Erythroblast (primary cell): Measurements from ENCODE around the gene METTL23.
"Not testable (repeated sequence)": the region's sequence is repeated elsewhere in the genome, so short reads cannot be mapped to it uniquely, and the experiment has no call there.

Experiments
- DNase-seq, 2 experiments: peaks; one replicate each; lab custom pipeline; 2025; lab: John Stamatoyannopoulos, UW
- GATA1 ChIP-seq: IDR thresholded peaks from 2 replicates; pipeline ENCODE4 v1.6.1; 2011; ENCODE audit warnings: low read depth, mild to moderate bottlenecking, control low read depth, low read length, moderate library complexity
- POLR2A ChIP-seq: IDR thresholded peaks from 2 replicates; pipeline ENCODE4 v1.6.1; 2011; ENCODE audit warnings: mild to moderate bottlenecking, low read length

The METTL23 gene

DNA sequence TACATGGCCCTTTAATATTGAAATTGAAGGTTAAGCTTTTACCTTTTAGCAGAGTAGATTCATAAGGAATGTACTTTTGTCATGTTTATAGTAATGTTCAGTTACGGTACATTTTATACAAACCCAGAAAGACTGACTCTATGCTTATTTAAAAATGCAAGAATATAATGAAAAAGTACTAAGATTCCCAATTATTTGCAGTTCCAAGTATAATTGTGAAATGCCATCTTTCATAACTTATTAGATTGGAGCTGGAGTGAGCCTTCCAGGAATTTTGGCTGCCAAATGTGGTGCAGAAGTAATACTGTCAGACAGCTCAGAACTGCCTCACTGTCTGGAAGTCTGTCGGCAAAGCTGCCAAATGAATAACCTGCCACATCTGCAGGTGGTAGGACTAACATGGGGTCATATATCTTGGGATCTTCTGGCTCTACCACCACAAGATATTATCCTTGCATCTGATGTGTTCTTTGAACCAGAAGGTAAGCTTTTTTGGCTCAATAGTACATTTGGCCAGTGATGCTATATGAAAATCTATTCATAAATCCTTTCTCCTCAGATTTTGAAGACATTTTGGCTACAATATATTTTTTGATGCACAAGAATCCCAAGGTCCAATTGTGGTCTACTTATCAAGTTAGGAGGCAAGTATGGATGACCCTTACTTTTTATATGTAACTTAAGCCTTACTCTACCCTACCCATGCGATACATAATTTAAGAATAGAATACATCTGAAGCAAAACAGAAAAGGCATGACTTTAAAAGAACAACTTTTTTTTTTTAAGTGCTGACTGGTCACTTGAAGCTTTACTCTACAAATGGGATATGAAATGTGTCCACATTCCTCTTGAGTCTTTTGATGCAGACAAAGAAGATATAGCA lies 6.3 kb downstream of the METTL23 start:
- peak in 1 of 2 experiments; percentile 42 for DNase-seq
- TF ChIP-seq POLR2A: peak; percentile 47
- TF ChIP-seq GATA1: no peak

DNA sequence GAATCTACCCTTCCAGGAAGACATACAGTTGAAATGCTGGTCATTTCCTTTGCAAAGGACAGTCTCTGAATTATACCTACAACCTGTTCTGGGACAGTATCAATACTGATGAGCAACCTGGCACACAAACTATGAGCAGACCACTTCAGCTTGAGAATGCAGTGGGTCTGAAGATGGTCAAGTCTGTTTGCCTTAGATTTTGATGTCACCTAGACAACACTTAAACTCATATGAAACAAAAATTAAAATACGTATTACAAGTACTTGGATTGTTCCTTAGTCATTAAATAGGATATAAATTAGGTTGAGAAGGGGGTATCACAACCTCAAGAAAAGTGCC lies 6.9 kb downstream of the METTL23 start:
- TF ChIP-seq POLR2A (no peak), GATA1 (no peak)
- no peak for DNase-seq

DNA sequence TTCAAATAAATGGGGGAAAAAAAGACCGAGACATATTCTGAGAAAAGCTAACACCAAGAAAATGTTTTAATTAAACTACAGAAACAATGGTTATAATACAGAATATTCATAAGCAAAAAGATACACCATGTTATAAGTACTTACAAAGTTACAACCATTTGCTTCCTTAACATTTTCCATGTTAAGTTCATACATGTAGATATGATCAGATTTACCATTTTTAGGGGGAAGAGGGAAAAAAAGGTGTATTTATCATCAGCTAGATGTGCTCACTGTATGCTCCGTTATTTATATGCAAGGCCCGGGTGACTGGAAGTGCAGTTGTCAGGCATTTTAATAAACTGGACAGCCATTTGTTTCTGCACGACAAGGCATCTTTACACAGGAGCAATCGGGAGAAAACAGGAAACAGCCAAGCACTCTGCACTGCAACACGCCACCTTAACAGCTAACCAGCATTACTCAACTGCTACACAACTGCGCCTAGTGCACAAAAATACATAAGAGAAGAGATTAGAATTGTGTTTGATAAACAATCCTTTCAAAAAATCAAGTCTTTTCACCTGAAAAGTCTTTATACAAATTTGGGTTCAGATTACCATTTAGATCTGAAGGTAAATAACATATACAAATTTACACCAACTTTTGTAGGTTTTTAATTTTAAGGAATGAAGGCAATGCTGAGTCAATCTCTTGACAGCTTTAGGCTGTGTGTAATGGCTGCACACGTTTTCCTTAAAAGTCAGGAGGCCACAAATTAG lies 7.6 kb downstream of the METTL23 start:
- DNase-seq: peak; percentile 39 to 46
- no peak for TF ChIP-seq POLR2A
- no peak for TF ChIP-seq GATA1

DNA sequence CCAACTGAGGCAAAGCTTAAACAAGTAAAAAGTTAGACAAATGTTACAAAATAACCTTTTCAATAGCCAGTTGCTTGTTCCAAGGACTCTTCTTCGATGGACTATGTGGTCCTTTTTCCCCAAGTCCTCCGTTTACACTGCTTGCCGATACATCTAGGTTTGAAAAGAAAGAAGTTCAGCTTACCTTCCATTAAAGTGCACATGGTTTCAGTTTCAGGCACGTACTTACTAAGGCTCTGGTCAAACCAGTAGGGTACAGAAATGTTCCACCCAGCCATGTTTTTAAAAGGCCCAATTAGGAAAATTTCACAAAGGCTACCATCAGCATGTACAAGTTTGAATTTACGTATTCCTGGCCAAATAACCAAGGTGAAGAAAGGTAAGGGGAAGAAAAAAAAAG lies 8.4 kb downstream of the METTL23 start:
- TF ChIP-seq GATA1: no peak
- no peak for TF ChIP-seq POLR2A
- DNase-seq: peak; percentile 62 to 68

DNA sequence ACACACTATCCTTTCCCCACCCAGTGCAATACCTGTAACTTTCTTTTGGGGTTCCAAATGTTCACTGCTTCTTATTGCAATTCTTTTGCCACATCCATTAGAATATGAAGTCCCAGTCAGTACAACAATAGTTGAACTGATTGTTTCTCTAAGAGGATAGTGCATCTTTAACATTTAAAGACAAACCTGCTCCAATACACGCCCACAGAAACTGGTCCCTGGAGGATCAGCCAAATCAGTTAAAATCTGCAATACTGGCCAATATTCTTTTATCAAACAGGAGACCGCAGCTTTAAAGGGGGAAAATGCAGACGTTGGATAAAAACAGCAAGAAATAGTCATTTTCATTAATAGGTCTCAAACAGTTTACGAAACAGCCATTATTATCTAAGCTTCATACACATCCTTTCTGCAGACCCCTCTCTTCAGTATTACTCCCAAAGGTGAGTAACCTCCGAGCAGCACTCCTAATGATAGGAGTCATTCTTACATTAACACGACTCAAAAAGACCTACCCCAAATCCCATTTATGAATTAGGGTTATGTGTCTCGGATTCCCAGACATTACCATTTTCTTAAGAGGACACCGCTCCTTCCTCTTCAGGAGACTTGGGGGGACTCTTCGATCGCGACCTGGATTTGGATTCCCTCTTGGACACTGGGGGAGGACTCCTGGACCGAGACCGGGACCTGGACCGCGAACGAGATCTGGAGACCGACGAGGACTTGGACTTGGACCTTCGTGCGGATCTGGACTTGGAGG lies 9.1 kb downstream of the METTL23 start:
- no peak for TF ChIP-seq POLR2A
- peak; percentile 53 to 67 for DNase-seq

DNA sequence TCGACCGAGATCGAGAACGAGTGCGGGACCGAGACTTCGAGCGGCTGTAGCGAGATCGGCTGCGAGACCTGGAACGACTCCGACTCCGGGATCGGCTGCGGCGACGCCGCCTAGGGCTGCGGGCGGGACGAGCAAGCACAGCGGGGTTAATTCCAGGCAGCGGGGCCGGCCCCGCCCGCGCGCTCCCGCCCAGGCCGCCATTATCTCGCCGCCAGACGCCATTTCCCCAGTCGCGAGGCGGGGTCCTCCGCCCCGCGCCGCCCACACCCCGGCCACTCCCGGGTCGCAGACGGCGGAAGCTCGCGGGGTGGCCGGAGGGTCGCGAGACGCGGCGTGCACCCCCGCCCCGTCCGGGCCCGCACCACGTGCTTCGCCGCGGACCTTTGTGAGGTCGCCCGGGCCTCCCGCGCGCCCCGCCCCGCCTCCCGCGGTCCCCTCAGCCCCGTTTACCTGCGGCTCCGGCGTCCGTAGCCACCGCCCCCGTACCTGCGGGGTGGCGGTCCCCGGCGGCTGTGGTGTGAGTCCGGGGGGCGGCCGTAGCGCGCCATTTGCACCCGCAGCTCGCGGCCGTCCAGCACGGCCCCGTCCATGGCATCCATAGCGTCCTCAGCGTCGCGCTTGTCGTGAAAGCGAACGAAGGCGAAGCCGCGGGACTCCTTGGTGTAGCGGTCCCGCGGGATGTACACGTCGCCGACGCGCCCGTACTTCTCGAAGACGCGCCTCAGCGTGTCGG lies 9.9 kb downstream of the METTL23 start:
- TF ChIP-seq POLR2A (no peak), GATA1 (no peak)
- DNase-seq: peak; percentile 87 to 93

DNA sequence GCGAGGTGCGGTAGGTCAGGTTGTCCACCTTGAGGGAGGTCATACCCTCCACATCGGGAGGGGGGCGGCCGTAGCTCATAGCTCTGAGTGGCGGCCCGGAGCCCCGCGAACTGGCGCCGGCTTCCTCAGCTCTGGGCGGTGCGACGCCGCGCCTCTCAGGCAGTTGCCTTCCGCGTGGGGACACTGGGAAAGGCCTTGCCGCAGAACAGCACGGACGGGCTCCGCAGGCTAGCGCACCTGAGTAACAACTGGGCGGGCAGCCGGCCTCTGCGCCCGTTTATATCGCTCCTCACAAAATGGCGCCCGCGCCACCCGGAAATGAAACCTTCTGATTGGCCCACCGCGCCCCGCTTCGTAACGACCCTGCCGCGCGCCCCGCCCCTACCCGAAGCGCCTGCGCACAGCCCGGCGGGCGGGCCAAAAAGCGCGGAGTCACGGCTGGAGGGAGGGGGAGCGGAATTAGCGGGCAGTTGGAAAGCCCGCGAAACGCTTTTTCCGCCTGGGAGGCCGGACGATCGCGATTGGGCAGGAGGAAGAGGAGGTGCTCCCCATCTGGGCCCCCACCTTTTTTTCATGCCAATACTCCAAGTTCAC lies 10.5 kb downstream of the METTL23 start, which contains the start of gene SRSF2:
Gene SRSF2 (minus strand): TSS at position 250 of the 594 bp plus-strand sequence. CDS start 171 bp downstream, at position 79.
- DNase-seq: peak; percentile 100
- TF ChIP-seq GATA1 (no peak), POLR2A (peak; percentile 99)

DNA sequence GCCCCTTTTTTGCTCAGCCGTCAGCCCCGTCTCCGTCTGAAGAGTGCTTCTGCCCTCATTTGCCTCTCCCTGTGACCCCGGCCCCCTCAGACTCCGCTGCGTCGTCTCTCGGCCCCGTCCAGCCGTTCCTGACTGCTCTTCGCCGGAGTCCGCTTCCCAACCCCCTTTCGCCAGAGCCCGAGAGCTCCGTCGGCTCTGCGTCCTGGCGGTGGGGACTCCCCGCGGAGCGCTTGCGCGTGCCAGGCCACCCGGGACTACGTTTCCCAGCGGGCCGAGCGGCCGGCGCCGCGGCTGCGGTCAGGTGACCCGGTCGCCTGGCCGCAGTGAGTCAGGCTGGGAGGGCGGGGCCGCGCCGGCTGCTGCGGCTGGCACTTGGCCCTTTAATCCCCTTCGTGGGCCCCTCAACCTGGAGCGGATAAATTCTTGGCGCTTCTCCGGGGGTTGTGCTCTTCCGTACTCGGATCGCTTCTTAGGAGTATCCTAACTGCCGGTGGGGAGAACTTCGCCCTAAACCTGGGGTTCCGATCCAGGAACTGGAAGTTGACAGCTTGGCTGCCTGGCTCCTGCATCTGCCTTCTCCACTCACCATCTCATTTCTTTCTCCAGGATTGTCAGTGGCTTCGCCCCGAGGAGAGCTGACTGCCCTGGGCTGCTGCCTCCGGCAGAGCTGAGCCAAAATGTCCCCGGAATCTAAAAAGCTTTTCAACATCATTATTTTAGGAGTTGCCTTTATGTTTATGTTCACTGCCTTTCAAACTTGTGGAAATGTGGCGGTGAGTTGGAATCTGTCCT lies 11.2 kb downstream of the METTL23 start, which contains the start of gene MFSD11:
Gene MFSD11 (plus strand): TSS at position 444 of the 792 bp plus-strand sequence. CDS start 234 bp downstream, at position 678.
- TF ChIP-seq POLR2A (peak; percentile 90), GATA1 (no peak)
- DNase-seq: peak; percentile 97 to 98

DNA sequence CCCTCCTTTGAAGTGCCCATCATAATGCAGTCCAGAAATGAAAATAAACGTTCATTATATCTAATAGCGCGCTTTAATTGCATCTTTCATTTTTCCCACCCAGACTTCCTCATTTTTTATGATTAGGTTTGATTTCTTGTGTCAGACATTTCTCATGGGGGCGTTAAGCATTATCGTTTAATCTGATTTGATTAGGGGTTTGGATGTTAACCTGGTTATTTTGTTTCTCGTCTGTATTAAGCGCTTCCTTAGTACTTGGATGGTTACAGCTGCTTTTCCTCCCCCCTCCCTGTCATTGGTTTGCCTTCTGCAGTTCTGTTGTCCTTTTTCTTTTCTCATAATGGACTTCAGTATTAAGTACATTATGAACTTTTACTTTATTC lies 11.8 kb downstream of the METTL23 start:
- TF ChIP-seq POLR2A (no peak), GATA1 (no peak)
- peak; percentile 38 to 60 for DNase-seq

DNA sequence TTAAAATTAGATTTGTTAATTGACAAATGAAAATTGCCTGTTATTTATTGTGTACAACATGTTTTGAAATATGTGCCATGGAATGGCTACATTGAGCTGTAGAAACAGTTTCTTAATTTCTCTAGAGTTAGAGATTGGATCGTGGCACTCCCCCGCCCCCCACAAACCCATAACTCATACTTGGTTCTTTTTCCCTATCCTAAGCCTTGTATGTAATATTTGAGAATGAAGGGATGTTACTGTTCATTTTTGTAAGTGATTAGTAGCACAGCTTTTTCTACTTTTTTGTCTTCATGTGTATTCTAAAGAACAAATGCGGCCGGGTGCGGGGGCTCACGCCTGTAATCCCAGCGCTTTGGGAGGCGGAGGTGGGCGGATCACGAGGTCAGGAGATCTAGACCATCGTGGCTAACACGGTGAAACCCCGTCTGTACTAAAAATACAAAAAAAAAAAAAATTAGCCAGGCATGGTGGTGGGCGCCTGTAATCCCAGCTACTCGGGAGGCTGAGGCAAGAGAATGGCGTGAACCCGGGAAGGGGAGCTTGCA lies 13.0 kb downstream of the METTL23 start:
- not testable (repeated sequence) for DNase-seq

DNA sequence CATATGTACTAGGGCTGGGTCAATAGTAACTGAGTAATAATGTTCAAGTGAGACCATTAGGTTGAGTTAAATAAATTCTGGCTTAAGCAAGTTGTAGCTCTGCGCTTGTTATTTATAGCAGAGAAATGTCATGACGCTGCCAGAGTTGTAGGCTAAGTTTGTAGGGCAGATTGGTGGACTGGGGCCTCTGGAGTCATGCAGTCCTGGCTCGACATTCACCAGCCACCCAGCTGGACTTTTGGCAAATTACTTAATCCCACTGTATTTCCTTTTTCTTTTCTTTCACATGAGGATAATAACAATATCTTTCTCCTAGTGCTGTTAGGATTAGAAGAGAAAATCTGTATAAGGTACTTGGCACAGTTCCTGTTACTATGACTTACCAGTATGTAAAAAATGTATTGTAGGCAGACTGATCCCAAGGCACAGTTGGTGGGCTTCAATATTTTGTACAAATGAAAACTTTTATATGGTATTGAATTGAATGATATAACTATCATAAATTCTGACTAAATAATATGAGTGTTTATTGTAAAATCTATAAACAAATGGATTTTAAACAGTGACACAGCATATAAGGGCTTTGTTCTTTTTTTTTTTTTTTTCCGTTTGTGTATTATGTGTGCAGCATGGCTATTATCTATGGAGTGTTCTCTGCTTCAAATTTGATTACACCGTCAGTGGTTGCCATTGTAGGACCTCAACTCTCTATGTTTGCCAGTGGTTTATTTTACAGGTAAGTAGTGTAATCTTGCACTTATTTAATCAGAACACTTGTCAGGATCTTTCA lies 13.9 kb downstream of the METTL23 start:
- DNase-seq: no peak
- TF ChIP-seq POLR2A: no peak
- TF ChIP-seq GATA1: no peak
